ENCODE data around the gene SPATC1L.
"Not testable (repeated sequence)": the region's sequence is repeated elsewhere in the genome, so short reads cannot be mapped to it uniquely, and the experiment has no call there.

The SPATC1L gene

DNA sequence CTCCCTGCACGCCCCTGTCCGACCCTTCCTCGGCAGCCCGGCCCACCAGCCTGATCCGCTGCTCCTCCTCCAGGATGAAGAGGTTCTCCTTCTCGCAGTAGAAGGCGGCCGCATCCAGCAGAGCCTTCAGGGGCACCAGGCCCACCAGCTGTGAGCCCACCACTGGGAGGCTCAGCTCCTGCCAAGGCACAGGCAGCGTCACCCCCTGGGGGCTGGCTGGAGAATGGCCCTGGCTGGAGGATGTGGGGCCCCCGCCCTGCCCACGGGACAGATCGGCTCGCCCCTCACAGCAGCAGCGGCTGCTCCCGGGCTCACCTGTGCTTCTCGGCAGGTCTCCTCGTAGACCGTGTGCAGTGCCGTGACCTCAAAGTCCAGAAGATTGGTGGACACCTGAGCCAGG, 34.2 kb downstream of the SPATC1L start:
- POLR2A ChIA-PET = no interaction called here
- TF ChIP-seq, protein P1, sequence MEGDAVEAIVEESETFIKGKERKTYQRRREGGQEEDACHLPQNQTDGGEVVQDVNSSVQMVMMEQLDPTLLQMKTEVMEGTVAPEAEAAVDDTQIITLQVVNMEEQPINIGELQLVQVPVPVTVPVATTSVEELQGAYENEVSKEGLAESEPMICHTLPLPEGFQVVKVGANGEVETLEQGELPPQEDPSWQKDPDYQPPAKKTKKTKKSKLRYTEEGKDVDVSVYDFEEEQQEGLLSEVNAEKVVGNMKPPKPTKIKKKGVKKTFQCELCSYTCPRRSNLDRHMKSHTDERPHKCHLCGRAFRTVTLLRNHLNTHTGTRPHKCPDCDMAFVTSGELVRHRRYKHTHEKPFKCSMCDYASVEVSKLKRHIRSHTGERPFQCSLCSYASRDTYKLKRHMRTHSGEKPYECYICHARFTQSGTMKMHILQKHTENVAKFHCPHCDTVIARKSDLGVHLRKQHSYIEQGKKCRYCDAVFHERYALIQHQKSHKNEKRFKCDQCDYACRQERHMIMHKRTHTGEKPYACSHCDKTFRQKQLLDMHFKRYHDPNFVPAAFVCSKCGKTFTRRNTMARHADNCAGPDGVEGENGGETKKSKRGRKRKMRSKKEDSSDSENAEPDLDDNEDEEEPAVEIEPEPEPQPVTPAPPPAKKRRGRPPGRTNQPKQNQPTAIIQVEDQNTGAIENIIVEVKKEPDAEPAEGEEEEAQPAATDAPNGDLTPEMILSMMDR (IDR thresholded peaks at IDR 0.05; ENCODE audit: control extremely low read depth, extremely low read depth, low read depth, missing control alignments) = no peak
- DNase-seq (ENCODE audit: extremely low spot score) = no peak
- CTCF ChIA-PET = interaction anchor here (1.7 kb wide), 1 partner anchor 179 kb away, joined by 4 read pairs; no protein-coding TSS in a partner anchor

DNA sequence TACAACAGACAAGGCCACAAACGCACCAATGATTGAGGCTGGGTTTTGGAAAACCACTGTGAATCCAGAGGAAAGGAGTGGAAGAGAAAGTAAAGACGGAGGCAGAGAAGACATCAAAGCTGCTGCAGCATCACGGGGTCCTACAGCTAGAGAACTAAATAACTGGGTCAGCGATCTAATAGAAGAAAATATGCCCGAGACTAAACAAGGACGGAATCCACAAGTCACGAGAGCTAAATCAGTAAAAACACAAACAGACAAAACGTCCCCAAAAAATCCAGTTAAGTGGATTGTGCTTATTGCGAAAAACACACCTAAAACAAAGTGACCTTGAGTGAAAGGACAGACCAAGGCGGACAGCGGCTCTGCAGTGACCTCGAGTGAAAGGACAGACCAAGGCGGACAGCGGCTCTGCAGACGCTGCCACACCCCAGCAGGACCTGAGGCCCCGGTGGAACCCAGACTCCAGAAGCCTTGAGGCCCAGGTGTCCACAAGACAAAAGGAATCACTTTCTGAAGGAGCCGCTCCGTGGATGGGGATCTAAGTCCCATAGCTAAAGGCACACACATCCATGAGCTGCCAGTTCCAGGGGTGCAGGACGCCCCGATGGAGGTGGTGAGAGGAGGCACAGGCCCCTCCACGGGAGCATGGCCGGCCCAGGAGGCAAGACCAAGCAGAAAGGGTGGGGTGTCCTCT, 34.9 kb downstream of the SPATC1L start:
- TF ChIP-seq, protein P1 (IDR thresholded peaks at IDR 0.05; ENCODE audit: control extremely low read depth, extremely low read depth, low read depth, missing control alignments) = no peak
- ChIA-PET CTCF (interaction anchor here (1.7 kb wide), 1 partner anchor 178 kb away, joined by 4 read pairs; no protein-coding TSS in a partner anchor), POLR2A (interaction anchor here (0.6 kb wide), 1 partner anchor 142 kb away, joined by 3 read pairs; no protein-coding TSS in a partner anchor)
- no peak for DNase-seq (ENCODE audit: extremely low spot score)

DNA sequence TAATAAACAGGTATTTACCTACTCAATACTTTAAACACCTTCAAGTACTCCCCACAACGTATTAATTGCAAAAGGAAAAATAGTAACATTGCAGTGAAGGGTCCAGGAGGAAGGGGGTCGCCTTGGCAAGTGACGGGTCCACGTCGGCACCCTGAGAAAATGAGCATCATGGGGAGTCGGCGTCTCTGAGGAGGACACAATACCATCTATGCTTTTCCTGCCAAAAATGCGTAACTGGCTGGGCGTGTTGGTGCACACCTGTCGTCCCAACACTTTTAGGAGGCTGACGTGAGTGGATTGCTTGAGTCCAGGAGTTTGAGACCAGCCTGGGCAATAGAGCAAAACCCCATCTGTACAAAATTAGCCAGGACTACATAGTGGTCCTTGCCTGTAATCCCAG, 36.2 kb downstream of the SPATC1L start:
- POLR2A ChIA-PET = no interaction called here
- no peak for DNase-seq (ENCODE audit: extremely low spot score)
- TF ChIP-seq, protein P1 (IDR thresholded peaks at IDR 0.05; ENCODE audit: control extremely low read depth, extremely low read depth, low read depth, missing control alignments) = no peak
- CTCF ChIA-PET = no interaction called here

DNA sequence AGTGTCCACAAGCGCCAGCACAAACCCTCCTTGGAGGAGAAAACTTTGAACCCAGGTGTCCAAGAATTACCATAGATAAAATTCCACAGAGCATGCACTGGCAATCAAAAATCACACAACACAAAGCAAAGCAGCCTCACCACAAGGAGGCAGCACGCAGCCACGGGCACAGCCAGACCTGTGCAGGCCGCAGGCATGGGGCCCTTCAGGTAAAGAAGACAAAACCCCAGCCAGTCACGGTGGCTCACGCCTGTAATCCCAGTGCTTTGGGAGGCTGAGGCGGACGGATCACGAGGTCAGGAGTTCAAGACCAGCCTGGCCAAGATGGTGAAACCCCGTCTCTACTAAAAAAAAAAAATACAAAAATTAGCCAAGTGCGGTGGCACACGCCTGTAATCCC, 36.8 kb downstream of the SPATC1L start:
- TF ChIP-seq, protein P1 (IDR thresholded peaks at IDR 0.05; ENCODE audit: control extremely low read depth, extremely low read depth, low read depth, missing control alignments) = peak; percentile 65
- DNase-seq (ENCODE audit: extremely low spot score) = peak; percentile 55
- POLR2A ChIA-PET = not testable (repeated sequence)
- CTCF ChIA-PET = interaction anchor here (1.6 kb wide), 1 partner anchor 86 kb away, joined by 3 read pairs; no protein-coding TSS in a partner anchor

DNA sequence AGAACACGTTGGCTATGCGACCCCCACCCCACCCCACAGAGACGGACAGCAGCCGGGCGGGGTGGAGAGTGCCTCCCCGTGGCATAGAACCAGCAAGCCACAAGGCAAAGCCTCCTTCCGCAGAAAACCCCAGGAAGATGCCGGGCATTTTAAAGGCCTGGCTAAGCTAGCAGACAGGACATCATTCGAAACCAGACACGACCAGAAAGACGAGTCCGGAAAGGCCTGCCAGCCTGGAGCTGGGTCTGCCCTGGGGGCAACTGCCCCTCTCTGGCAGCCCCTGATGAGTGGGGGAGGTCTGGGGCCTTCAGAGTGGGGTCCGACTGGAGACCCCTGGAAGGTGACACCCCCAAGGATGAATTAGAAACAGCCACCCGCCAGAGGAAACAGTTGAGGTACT, 37.4 kb downstream of the SPATC1L start:
- ChIA-PET CTCF (interaction anchor here (1.6 kb wide), 1 partner anchor 87 kb away, joined by 3 read pairs; no protein-coding TSS in a partner anchor), POLR2A (no interaction called here)
- TF ChIP-seq, protein P1 (IDR thresholded peaks at IDR 0.05; ENCODE audit: control extremely low read depth, extremely low read depth, low read depth, missing control alignments) = no peak
- DNase-seq (ENCODE audit: extremely low spot score) = no peak

DNA sequence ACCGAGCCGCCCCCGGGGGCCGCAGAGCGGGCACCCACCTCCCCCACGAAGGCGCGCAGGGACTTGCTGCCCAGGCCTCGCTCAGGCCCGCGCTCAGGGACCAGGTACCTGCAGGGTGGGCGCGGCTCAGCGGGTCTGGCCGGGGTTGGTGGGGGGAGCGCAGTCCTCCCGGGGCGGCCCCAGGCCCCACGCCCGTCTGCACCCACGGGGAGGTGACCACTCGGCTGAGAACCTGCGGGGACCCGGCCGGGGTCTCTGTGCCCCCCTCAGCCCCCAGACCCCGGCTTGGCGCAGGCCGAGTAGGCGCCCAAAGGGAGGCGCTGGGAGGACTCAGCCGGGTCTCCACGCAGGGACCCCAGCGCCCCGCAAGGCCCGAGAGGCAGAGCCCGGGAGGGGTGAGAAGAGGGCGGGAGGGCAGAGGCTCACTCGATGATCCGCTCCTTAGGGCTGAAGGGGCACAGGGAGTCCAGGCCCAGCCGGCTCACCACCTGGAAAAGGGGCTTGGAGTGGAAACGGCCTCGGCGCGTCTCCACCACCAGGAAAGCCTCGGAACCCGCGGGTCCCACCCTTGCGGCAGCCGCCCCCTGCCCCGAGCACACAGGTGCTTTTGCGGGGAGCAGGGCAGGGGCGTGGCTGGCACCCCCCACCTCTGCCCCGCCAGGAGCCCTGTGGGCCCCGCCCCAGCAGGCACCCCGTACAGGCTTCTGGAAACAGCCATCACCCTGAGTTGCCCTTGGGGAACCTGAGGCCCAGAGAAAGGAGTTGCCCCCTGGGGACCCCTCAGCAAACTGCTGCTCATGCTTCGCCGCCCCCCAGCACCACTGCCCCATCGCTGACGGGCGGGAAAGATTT, 38.2 kb downstream of the SPATC1L start:
- ChIA-PET POLR2A (no interaction called here), CTCF (interaction anchor here (1.6 kb wide), 1 partner anchor 88 kb away, joined by 3 read pairs; no protein-coding TSS in a partner anchor)
- DNase-seq (ENCODE audit: extremely low spot score) = no peak
- TF ChIP-seq, protein P1 (IDR thresholded peaks at IDR 0.05; ENCODE audit: control extremely low read depth, extremely low read depth, low read depth, missing control alignments) = no peak
